HEK293 (cell line): ENCODE results near the gene ARHGAP32.

Source experiments
- CTCF ChIA-PET: fragments of 350-600 bp; formaldehyde crosslinking; extraction: SDS; loops from one replicate; lab custom pipeline; 2021; ENCODE audit warnings: antibody characterized with exemption; lab: Yijun Ruan, JAX
- POLR2A ChIA-PET: fragments of 300-600 bp; formaldehyde crosslinking; extraction: SDS; loops from one replicate; lab custom pipeline; 2020; ENCODE audit warnings: antibody characterized with exemption, inconsistent platforms; lab: Yijun Ruan, JAX
- H3K27ac ChIP-seq: fragments of 200-500 bp; sonication (Bioruptor generic); 2 replicates; pipeline ENCODE4 v1.5.1; 2014; ENCODE audit warnings: low read depth, low read length, control low read depth, inconsistent platforms; ENCODE audit errors: extremely low read depth
- H3K36me3 ChIP-seq, 2 experiments: fragments of 200-500 bp in 1 of 2; sonication (Bioruptor generic) in 1 of 2; 1 replicate in 1 of 2; 2 replicates in 1 of 2; pipeline ENCODE4 v1.5.1; 2014 to 2017; ENCODE audit warnings: inconsistent platforms in 2 of 2, low read length in 2 of 2; ENCODE audit not compliant: control insufficient read depth in 2 of 2, insufficient read depth in 1 of 2
- H3K4me1 ChIP-seq: fragments of 200-500 bp; sonication (Bioruptor generic); 2 replicates; pipeline ENCODE4 v1.5.1; 2014; ENCODE audit warnings: mild to moderate bottlenecking, low read length, inconsistent platforms; ENCODE audit not compliant: control insufficient read depth, insufficient read depth
- H3K4me3 ChIP-seq: 2 replicates; pipeline ENCODE4 v1.5.1; 2011; ENCODE audit warnings: low read depth, mild to moderate bottlenecking, control low read depth, low read length, moderate library complexity
- H3K9me3 ChIP-seq: fragments of 200-500 bp; sonication (Bioruptor generic); 2 replicates; pipeline ENCODE4 v1.5.1; 2014; ENCODE audit warnings: low read depth, low read length, inconsistent platforms; ENCODE audit not compliant: control insufficient read depth, insufficient read depth
- AEBP2 ChIP-seq: fragments of 450-650 bp; formaldehyde crosslinking; IDR thresholded peaks from 2 replicates; pipeline ENCODE4 v1.5.1; 2016; ENCODE audit warnings: missing biosample characterization, missing genetic modification characterization, borderline replicate concordance
- ATF2 ChIP-seq: fragments of 450-650 bp; formaldehyde crosslinking; IDR thresholded peaks from 2 replicates; pipeline ENCODE4 v1.5.1; 2016; ENCODE audit warnings: missing biosample characterization, missing genetic modification characterization, low read depth
- GLIS2 ChIP-seq: fragments of 450-650 bp; formaldehyde crosslinking; IDR thresholded peaks from 2 replicates; pipeline ENCODE4 v1.5.1; 2016; ENCODE audit warnings: missing biosample characterization, missing genetic modification characterization
- PRDM4 ChIP-seq: fragments of 450-650 bp; formaldehyde crosslinking; IDR thresholded peaks from 2 replicates; pipeline ENCODE4 v1.5.1; 2017; ENCODE audit warnings: missing biosample characterization, missing genetic modification characterization
- ZBTB20 ChIP-seq: fragments of 450-650 bp; formaldehyde crosslinking; IDR thresholded peaks from 2 replicates; pipeline ENCODE4 v1.5.1; 2016; ENCODE audit warnings: missing biosample characterization, missing genetic modification characterization
- ZBTB26 ChIP-seq: fragments of 450-650 bp; formaldehyde crosslinking; optimal IDR thresholded peaks from 2 replicates; pipeline ENCODE3; 2016; ENCODE audit warnings: missing biosample characterization, mild to moderate bottlenecking, missing genetic modification characterization
- ZBTB8A ChIP-seq: fragments of 450-650 bp; formaldehyde crosslinking; IDR thresholded peaks from 2 replicates; pipeline ENCODE4 v1.5.1; 2016; ENCODE audit warnings: missing biosample characterization, missing genetic modification characterization
- ZNF16 ChIP-seq: fragments of 450-650 bp; formaldehyde crosslinking; IDR thresholded peaks from 2 replicates; pipeline ENCODE4 v1.5.1; 2016; ENCODE audit warnings: low read depth, missing biosample characterization, missing genetic modification characterization
- ZNF23 ChIP-seq: fragments of 450-650 bp; formaldehyde crosslinking; IDR thresholded peaks from 2 replicates; pipeline ENCODE4 v1.5.1; 2016; ENCODE audit warnings: missing biosample characterization, missing genetic modification characterization, borderline replicate concordance
- ZNF324 ChIP-seq: fragments of 450-650 bp; formaldehyde crosslinking; IDR thresholded peaks from 2 replicates; pipeline ENCODE4 v1.5.1; 2016; ENCODE audit warnings: missing biosample characterization, missing genetic modification characterization
- ZNF391 ChIP-seq: fragments of 450-650 bp; formaldehyde crosslinking; IDR thresholded peaks from 2 replicates; pipeline ENCODE4 v1.5.1; 2016; ENCODE audit warnings: low read depth, missing biosample characterization, missing genetic modification characterization, borderline replicate concordance
- ZNF404 ChIP-seq: fragments of 450-650 bp; formaldehyde crosslinking; IDR thresholded peaks from 2 replicates; pipeline ENCODE4 v1.5.1; 2017; ENCODE audit warnings: missing biosample characterization, missing genetic modification characterization
- ZNF423 ChIP-seq: fragments of 450-650 bp; formaldehyde crosslinking; IDR thresholded peaks from 2 replicates; pipeline ENCODE4 v1.5.1; 2016; ENCODE audit warnings: missing biosample characterization, missing genetic modification characterization
- ZNF501 ChIP-seq: fragments of 450-650 bp; formaldehyde crosslinking; IDR thresholded peaks from 2 replicates; pipeline ENCODE4 v1.5.1; 2016; ENCODE audit warnings: missing biosample characterization, missing genetic modification characterization
- ZNF513 ChIP-seq: fragments of 450-650 bp; IDR thresholded peaks from 2 replicates; pipeline ENCODE4 v1.5.1; 2018; ENCODE audit warnings: missing biosample characterization, missing genetic modification characterization
- ZNF521 ChIP-seq: fragments of 450-650 bp; formaldehyde crosslinking; IDR thresholded peaks from 2 replicates; pipeline ENCODE4 v1.5.1; 2017; ENCODE audit warnings: missing biosample characterization, mild to moderate bottlenecking, missing genetic modification characterization
- ZNF544 ChIP-seq: fragments of 450-650 bp; formaldehyde crosslinking; IDR thresholded peaks from 2 replicates; pipeline ENCODE4 v1.5.0; 2017; ENCODE audit warnings: missing biosample characterization, missing genetic modification characterization
- ZNF610 ChIP-seq: fragments of 450-650 bp; formaldehyde crosslinking; IDR thresholded peaks from 2 replicates; pipeline ENCODE4 v1.5.1; 2016; ENCODE audit warnings: missing biosample characterization, missing genetic modification characterization, borderline replicate concordance
- ZNF660 ChIP-seq: fragments of 450-650 bp; IDR thresholded peaks from 2 replicates; pipeline ENCODE4 v1.5.1; 2018; ENCODE audit warnings: missing biosample characterization, mild to moderate bottlenecking, missing genetic modification characterization
- ZSCAN5A ChIP-seq: fragments of 450-650 bp; formaldehyde crosslinking; IDR thresholded peaks from 2 replicates; pipeline ENCODE4 v1.5.1; 2016; ENCODE audit warnings: missing biosample characterization, missing genetic modification characterization

Gene ARHGAP32

GRCh38 chr11:128943428-128943976 lies 248.6 kb downstream of the ARHGAP32 start:
- ChIA-PET CTCF (interaction anchor here (1.6 to 1.7 kb wide), 2 partner anchors 51 to 57 kb away, joined by 3 to 7 read pairs; no protein-coding TSS in a partner anchor), POLR2A (no interaction called here)
- H3K4me3 ChIP-seq, result no peak overlapping the region
- H3K4me1 ChIP-seq, result no peaks in the 10 kb centered on the region
- no peak for TF ChIP-seq ZNF324 (tag by site-specific recombination)
- no peak for TF ChIP-seq ZNF16 (tag by site-specific recombination)
- TF ChIP-seq ZBTB20 (tag by site-specific recombination), result no peak
- H3K36me3 ChIP-seq, result no peaks in the 10 kb centered on the region
- no peak overlapping the region for H3K27ac ChIP-seq
- H3K9me3 ChIP-seq, result no peaks in the 10 kb centered on the region

GRCh38 chr11:128942817-128943427 lies 249.2 kb downstream of the ARHGAP32 start, which contains the start of gene TP53AIP1:
TSS of gene TP53AIP1 (minus strand) at chr11:128942871. CDS start at chr11:128937818, 5,053 bp downstream.
- TF ChIP-seq ZNF521 (tag by site-specific recombination) (no peak), ZBTB26 (tag by site-specific recombination) (no peak), ZNF610 (tag by site-specific recombination) (no peak), ZNF23 (tag by site-specific recombination) (no peak), ZNF544 (tag by site-specific recombination) (no peak), ZNF501 (tag by site-specific recombination) (no peak), ZNF423 (tag by site-specific recombination) (no peak), GLIS2 (tag by site-specific recombination) (no peak), ZNF513 (tag by site-specific recombination) (no peak), ZNF391 (tag by site-specific recombination) (no peak), ZNF404 (no peak), AEBP2 (tag by site-specific recombination) (no peak), ZSCAN5A (tag by site-specific recombination) (no peak), ZNF660 (no peak), PRDM4 (tag by site-specific recombination) (no peak), ATF2 (tag by site-specific recombination) (no peak), ZBTB8A (tag by site-specific recombination) (no peak)
- TF ChIP-seq, all 188 proteins: peak for 0
- H3K27ac ChIP-seq, result no peak within 1 kb of the TSS
- H3K4me3 ChIP-seq, result no peak within 1 kb of the TSS
- POLR2A ChIA-PET, result no interaction called here
- no peaks in the 10 kb centered on the region for H3K4me1 ChIP-seq
- no peaks in the 10 kb centered on the region for H3K36me3 ChIP-seq
- H3K9me3 ChIP-seq, result no peaks in the 10 kb centered on the region
- CTCF ChIA-PET, result interaction anchor here (1.7 kb wide), 1 partner anchor 57 kb away, joined by 7 read pairs; no protein-coding TSS in a partner anchor
